A673 (cell line): Measurements from ENCODE around the gene ZNRF3. TPM values are rescaled to one million over a fixed set of nuclear protein-coding genes. Genes with fewer than 3 reads are reported as not detected.

Experiments used
- BruUV-seq: library from RNA; stranded (reverse); fragments of 400-500 nt; replicated peaks from 2 replicates; lab custom pipeline; 2021; lab: Mats Ljungman, UMichigan
- CTCF ChIA-PET: fragments of 300-600 bp; sonication (Branson Sonifier 250); formaldehyde crosslinking; loops from one replicate; lab custom pipeline; 2022; ENCODE audit warnings: antibody characterized with exemption; lab: Charles Lee
- POLR2A ChIA-PET: fragments of 300-600 bp; sonication (Branson Sonifier 250); formaldehyde crosslinking; loops from one replicate; lab custom pipeline; 2022; ENCODE audit warnings: antibody characterized with exemption; ENCODE audit not compliant: low non-redundant PET; lab: Charles Lee
- DNase-seq: peaks from one replicate; pipeline ENCODE4 v3.0.0-alpha.2; 2015; ENCODE audit warnings: low spot score
- H3K27ac ChIP-seq: fragments of 200-600 bp; sonication (generic); 2 replicates; pipeline ENCODE4 v1.5.1; 2016; ENCODE audit warnings: mixed run types, low read depth, mild to moderate bottlenecking, mixed read lengths, antibody characterized with exemption, low read length; ENCODE audit not compliant: poor library complexity, severe bottlenecking
- H3K27me3 ChIP-seq: fragments of 200-600 bp; sonication (generic); replicated peaks from 2 replicates; pipeline ENCODE4 v1.6.1; 2017; ENCODE audit warnings: mixed run types, low read depth, mild to moderate bottlenecking, mixed read lengths, antibody characterized with exemption, low read length; ENCODE audit not compliant: insufficient read depth, poor library complexity
- H3K36me3 ChIP-seq: fragments of 200-600 bp; sonication (generic); 2 replicates; pipeline ENCODE4 v1.6.1; 2016; ENCODE audit warnings: mixed run types, mild to moderate bottlenecking, mixed read lengths, antibody characterized with exemption, low read length; ENCODE audit not compliant: insufficient read depth, poor library complexity, severe bottlenecking
- H3K4me1 ChIP-seq: fragments of 200-600 bp; sonication (generic); 2 replicates; pipeline ENCODE4 v1.6.1; 2017; ENCODE audit warnings: mixed run types, mild to moderate bottlenecking, mixed read lengths, antibody characterized with exemption, low read length; ENCODE audit not compliant: insufficient read depth, poor library complexity, severe bottlenecking
- H3K4me3 ChIP-seq: fragments of 200-600 bp; sonication (generic); 2 replicates; pipeline ENCODE4 v1.5.1; 2016; ENCODE audit warnings: low read depth, mixed run types, mild to moderate bottlenecking, mixed read lengths, low read length; ENCODE audit not compliant: poor library complexity, severe bottlenecking
- H3K9me3 ChIP-seq: fragments of 200-600 bp; sonication (generic); 2 replicates; pipeline ENCODE4 v1.6.1; 2016; ENCODE audit warnings: mixed run types, low read depth, mild to moderate bottlenecking, mixed read lengths, antibody characterized with exemption, low read length; ENCODE audit not compliant: poor library complexity, severe bottlenecking
- CTCF ChIP-seq: fragments of 300-800, 200-600 bp; sonication (generic); conservative IDR thresholded peaks from 2 replicates; pipeline ENCODE4 v1.5.1; 2017; ENCODE audit warnings: low read depth, mild to moderate bottlenecking, antibody characterized with exemption, low read length, moderate library complexity, mixed read lengths
- EZH2 ChIP-seq: fragments of 200-600 bp; sonication (generic); IDR thresholded peaks from 2 replicates; pipeline ENCODE4 v1.6.1; 2017; ENCODE audit warnings: borderline replicate concordance, low read depth, mild to moderate bottlenecking, mixed read lengths, antibody characterized with exemption, low read length; ENCODE audit not compliant: poor library complexity, severe bottlenecking
- intact Hi-C: fragments of 100-400 bp; cut with micrococcal nuclease; formaldehyde crosslinking; loops from one replicate; pipeline ENCODE4 v1.10.0; 2022; ENCODE audit not compliant: unreplicated experiment
- total RNA-seq: library from RNA; stranded (reverse); gene quantifications from 2 replicates; pipeline ENCODE4 v1.2.3, GENCODE V29; 2021

The ZNRF3 gene
- total RNA-seq, 1 experiment from 2014 or later: 11.9 TPM

GRCh38 chr22:29044657-29045176 lies 161.3 kb downstream of the ZNRF3 start:
- TF ChIP-seq EZH2 (no peak), CTCF (no peak)
- H3K36me3 ChIP-seq: peaks cover 9% of the 10 kb centered on the region
- BruUV-seq: no TSS peak
- intact Hi-C loops: loop anchor here (10.0 kb wide), 1 partner anchor 200 kb away; no protein-coding TSS in a partner anchor
- H3K27me3 ChIP-seq: no peaks in the 10 kb centered on the region
- no peaks in the 10 kb centered on the region for H3K9me3 ChIP-seq
- no peaks in the 10 kb centered on the region for H3K4me1 ChIP-seq
- no peak overlapping the region for H3K27ac ChIP-seq
- no peak overlapping the region for H3K4me3 ChIP-seq
- POLR2A ChIA-PET: no interaction called here
- CTCF ChIA-PET: no interaction called here
- DNase-seq: no peak

DNA sequence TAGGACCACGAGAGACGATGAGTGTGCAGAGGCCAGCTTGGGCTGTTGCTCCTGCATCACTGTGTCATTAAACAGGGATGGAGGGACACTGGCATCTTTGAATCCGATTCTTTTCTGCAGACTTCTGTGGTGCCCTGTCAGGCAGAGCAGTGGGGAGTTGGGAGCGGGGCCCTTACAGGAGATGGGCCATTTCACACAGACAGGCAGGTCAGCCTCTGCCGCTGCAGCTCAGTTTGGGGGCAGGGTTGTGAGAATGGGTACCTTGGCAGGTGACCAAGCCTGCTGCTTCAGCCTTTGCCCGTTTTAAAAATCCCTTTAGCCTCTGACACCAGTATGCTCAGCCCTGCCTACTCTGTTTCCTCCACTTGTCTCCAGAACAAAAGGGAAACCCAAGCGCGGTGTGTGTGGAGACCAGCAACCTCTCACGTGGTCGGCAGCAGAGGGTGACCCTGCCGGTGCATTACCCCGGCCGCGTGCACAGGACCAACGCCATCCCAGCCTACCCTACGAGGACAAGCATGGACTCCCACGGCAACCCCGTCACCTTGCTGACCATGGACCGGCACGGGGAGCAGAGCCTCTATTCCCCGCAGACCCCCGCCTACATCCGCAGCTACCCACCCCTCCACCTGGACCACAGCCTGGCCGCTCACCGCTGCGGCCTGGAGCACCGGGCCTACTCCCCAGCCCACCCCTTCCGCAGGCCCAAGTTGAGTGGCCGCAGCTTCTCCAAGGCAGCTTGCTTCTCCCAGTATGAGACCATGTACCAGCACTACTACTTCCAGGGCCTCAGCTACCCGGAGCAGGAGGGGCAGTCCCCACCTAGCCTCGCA lies 165.7 kb downstream of the ZNRF3 start:
- peaks cover 15% of the 10 kb centered on the region for H3K36me3 ChIP-seq
- intact Hi-C loops: loop anchor here (10.0 kb wide), 1 partner anchor 196 kb away; no protein-coding TSS in a partner anchor
- no peak overlapping the region for H3K27ac ChIP-seq
- no peak overlapping the region for H3K4me3 ChIP-seq
- CTCF ChIA-PET: no interaction called here
- BruUV-seq: no TSS peak
- no peaks in the 10 kb centered on the region for H3K4me1 ChIP-seq
- H3K27me3 ChIP-seq: no peaks in the 10 kb centered on the region
- H3K9me3 ChIP-seq: no peaks in the 10 kb centered on the region
- POLR2A ChIA-PET: no interaction called here
- TF ChIP-seq EZH2 (no peak), CTCF (no peak)
- no peak for DNase-seq

DNA sequence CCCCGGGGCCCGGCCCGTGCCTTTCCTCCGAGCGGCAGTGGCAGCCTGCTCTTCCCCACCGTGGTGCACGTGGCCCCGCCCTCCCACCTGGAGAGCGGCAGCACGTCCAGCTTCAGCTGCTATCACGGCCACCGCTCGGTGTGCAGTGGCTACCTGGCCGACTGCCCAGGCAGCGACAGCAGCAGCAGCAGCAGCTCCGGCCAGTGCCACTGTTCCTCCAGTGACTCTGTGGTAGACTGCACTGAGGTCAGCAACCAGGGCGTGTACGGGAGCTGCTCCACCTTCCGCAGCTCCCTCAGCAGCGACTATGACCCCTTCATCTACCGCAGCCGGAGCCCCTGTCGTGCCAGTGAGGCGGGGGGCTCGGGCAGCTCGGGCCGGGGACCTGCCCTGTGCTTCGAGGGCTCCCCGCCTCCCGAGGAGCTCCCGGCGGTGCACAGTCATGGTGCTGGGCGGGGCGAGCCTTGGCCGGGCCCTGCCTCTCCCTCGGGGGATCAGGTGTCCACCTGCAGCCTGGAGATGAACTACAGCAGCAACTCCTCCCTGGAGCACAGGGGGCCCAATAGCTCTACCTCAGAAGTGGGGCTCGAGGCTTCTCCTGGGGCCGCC lies 166.4 kb downstream of the ZNRF3 start:
- BruUV-seq: no TSS peak
- TF ChIP-seq EZH2: no peak
- TF ChIP-seq CTCF: no peak
- Histone ChIP-seq H3K4me1 (no peaks in the 10 kb centered on the region), H3K27me3 (no peaks in the 10 kb centered on the region), H3K9me3 (no peaks in the 10 kb centered on the region), H3K36me3 (peaks cover 9% of the 10 kb centered on the region), H3K4me3 (no peak overlapping the region), H3K27ac (no peak overlapping the region)
- no peak for DNase-seq
- intact Hi-C loops: loop anchor here (10.0 kb wide), 1 partner anchor 195 kb away; no protein-coding TSS in a partner anchor
- ChIA-PET POLR2A (no interaction called here), CTCF (no interaction called here)
